Panc1 (cell line): Measurements from ENCODE around the gene BTBD19.

Experiments used
- CTCF ChIP-seq: fragments of 450-650 bp; IDR thresholded peaks from 2 replicates; pipeline ENCODE4 v1.5.1; 2017; ENCODE audit warnings: mild to moderate bottlenecking
- POLR2AphosphoS5 ChIP-seq: IDR thresholded peaks from 2 replicates; pipeline ENCODE4 v1.6.1; 2012; ENCODE audit warnings: mild to moderate bottlenecking, low read depth, low read length, moderate library complexity
- REST ChIP-seq, 2 experiments: IDR thresholded peaks; 2 replicates each; pipeline ENCODE4 v1.6.1; 2011 to 2012; ENCODE audit warnings: low read depth in 2 of 2, control low read depth in 1 of 2, low read length in 1 of 2, mild to moderate bottlenecking in 1 of 2, moderate library complexity in 1 of 2; ENCODE audit not compliant: insufficient read depth in 1 of 2
- SIN3A ChIP-seq: IDR thresholded peaks from 2 replicates; pipeline ENCODE4 v1.6.1; 2012; ENCODE audit warnings: low read depth, mild to moderate bottlenecking, low read length, moderate library complexity, borderline replicate concordance; ENCODE audit not compliant: insufficient read depth

- TF ChIP-seq POLR2AphosphoS5 (no peak), CTCF (no peak), REST (IDR thresholded peaks at IDR 0.05; ENCODE audit: insufficient read depth in 1 of 2, low read depth in 2 of 2, low read length in 1 of 2) (no peak), SIN3A (no peak)
Measured at GRCh38 chr1:44828003-44828651, 19.8 kb downstream of the BTBD19 start.
